ENCODE results near the gene CYB561. TPM values are rescaled to one million over a fixed set of nuclear protein-coding genes. Genes with fewer than 3 reads are reported as not detected.
A peak's percentile ranks its signal among the peaks of the same experiment; 100 is the strongest.

Gene CYB561
- polyA plus RNA-seq, 4 donors: 5.6 to 35.5 (median 25.6) TPM

GRCh38 chr17:63419949-63420867, 25.9 kb downstream of the CYB561 start:
- no peak for DNase-seq (ENCODE audit: low read depth in 4 of 4, low spot score in 3 of 4)

GRCh38 chr17:63419398-63419797, 26.7 kb downstream of the CYB561 start:
- no peak for DNase-seq (ENCODE audit: low read depth in 4 of 4, low spot score in 3 of 4)

GRCh38 chr17:63418540-63418939, 27.6 kb downstream of the CYB561 start:
- no peak for DNase-seq (ENCODE audit: low read depth in 4 of 4, low spot score in 3 of 4)

- DNase-seq (ENCODE audit: low read depth in 4 of 4, low spot score in 3 of 4): no peak
These were observed 31.9 kb downstream of the CYB561 start for GRCh38 chr17:63414222-63414621.

- no peak for DNase-seq (ENCODE audit: low read depth in 4 of 4, low spot score in 3 of 4)
These were observed 33.0 kb downstream of the CYB561 start for GRCh38 chr17:63413128-63413527.

GRCh38 chr17:63412234-63412633, 33.9 kb downstream of the CYB561 start:
- DNase-seq (ENCODE audit: low read depth in 4 of 4, low spot score in 3 of 4): no peak

- DNase-seq (ENCODE audit: low read depth in 4 of 4, low spot score in 3 of 4): no peak
These were observed 38.3 kb downstream of the CYB561 start for GRCh38 chr17:63407741-63408330.

GRCh38 chr17:63406689-63407330, 39.3 kb downstream of the CYB561 start:
- DNase-seq (ENCODE audit: low read depth in 4 of 4, low spot score in 3 of 4): peak in 3 of 4 donors; percentile 78 to 83 (median 78)

GRCh38 chr17:63405741-63406261, 40.3 kb downstream of the CYB561 start:
- peak in 3 of 4 donors; percentile 46 to 59 (median 57) for DNase-seq (ENCODE audit: low read depth in 4 of 4, low spot score in 3 of 4)

GRCh38 chr17:63405020-63405419, 41.1 kb downstream of the CYB561 start:
- no peak for DNase-seq (ENCODE audit: low read depth in 4 of 4, low spot score in 3 of 4)

GRCh38 chr17:63402431-63403212, 43.5 kb downstream of the CYB561 start:
- no peak for DNase-seq (ENCODE audit: low read depth in 4 of 4, low spot score in 3 of 4)

- peak; percentile 58 to 74 (median 72) for DNase-seq (ENCODE audit: low read depth in 4 of 4, low spot score in 3 of 4)
These were observed 46.2 kb downstream of the CYB561 start for GRCh38 chr17:63399856-63400255.

GRCh38 chr17:63399316-63399715, 46.8 kb downstream of the CYB561 start:
- no peak for DNase-seq (ENCODE audit: low read depth in 4 of 4, low spot score in 3 of 4)

GRCh38 chr17:63398680-63399079, 47.4 kb downstream of the CYB561 start:
- no peak for DNase-seq (ENCODE audit: low read depth in 4 of 4, low spot score in 3 of 4)

- no peak for DNase-seq (ENCODE audit: low read depth in 4 of 4, low spot score in 3 of 4)
These were observed 50.9 kb downstream of the CYB561 start for GRCh38 chr17:63395075-63395805.

- no peak for DNase-seq (ENCODE audit: low read depth in 4 of 4, low spot score in 3 of 4)
These were observed 56.0 kb downstream of the CYB561 start for GRCh38 chr17:63390090-63390489.

GRCh38 chr17:63387656-63388340, 58.3 kb downstream of the CYB561 start:
- DNase-seq (ENCODE audit: low read depth in 4 of 4, low spot score in 3 of 4): no peak

GRCh38 chr17:63382826-63383225, 63.3 kb downstream of the CYB561 start:
- no peak for DNase-seq (ENCODE audit: low read depth in 4 of 4, low spot score in 3 of 4)
